SJSA1 (cell line): ENCODE results near the gene CDH9. TPM values are rescaled to one million over a fixed set of nuclear protein-coding genes. Genes with fewer than 3 reads are reported as not detected.

Experiments
- DNase-seq, 2 experiments: peaks; one replicate each; pipeline ENCODE4 v3.0.0-alpha.2; 2015 to 2020; ENCODE audit warnings: low spot score in 2 of 2, low read depth in 1 of 2
- H3K27ac ChIP-seq: fragments of 250-450 bp; sonication (Bioruptor Pico); 2 replicates; pipeline ENCODE4 v1.5.1; 2020; ENCODE audit warnings: mild to moderate bottlenecking, moderate library complexity
- H3K27me3 ChIP-seq: fragments of 250-450 bp; sonication (Bioruptor Pico); replicated peaks from 2 replicates; pipeline ENCODE4 v1.5.1; 2020; ENCODE audit warnings: mild to moderate bottlenecking, moderate library complexity
- H3K36me3 ChIP-seq: fragments of 250-450 bp; sonication (Bioruptor Pico); 2 replicates; pipeline ENCODE4 v1.5.1; 2020; ENCODE audit warnings: mild to moderate bottlenecking
- H3K4me1 ChIP-seq: fragments of 250-450 bp; sonication (Bioruptor Pico); replicated peaks from 2 replicates; pipeline ENCODE4 v1.6.1; 2021; ENCODE audit warnings: mild to moderate bottlenecking
- H3K4me3 ChIP-seq: fragments of 250-450 bp; sonication (Bioruptor Pico); 2 replicates; pipeline ENCODE4 v1.5.1; 2020; ENCODE audit warnings: mild to moderate bottlenecking
- H3K9me3 ChIP-seq: fragments of 250-450 bp; sonication (Bioruptor Pico); replicated peaks from 2 replicates; pipeline ENCODE4 v1.5.1; 2020; ENCODE audit warnings: mild to moderate bottlenecking
- total RNA-seq: library from RNA; depleted of rRNA; stranded (reverse); fragments of >200 nt; shearing (Covaris generic); gene quantifications from 2 replicates; pipeline ENCODE4 v1.2.3, GENCODE V29; 2014; rRNA removed

Gene CDH9, protein sequence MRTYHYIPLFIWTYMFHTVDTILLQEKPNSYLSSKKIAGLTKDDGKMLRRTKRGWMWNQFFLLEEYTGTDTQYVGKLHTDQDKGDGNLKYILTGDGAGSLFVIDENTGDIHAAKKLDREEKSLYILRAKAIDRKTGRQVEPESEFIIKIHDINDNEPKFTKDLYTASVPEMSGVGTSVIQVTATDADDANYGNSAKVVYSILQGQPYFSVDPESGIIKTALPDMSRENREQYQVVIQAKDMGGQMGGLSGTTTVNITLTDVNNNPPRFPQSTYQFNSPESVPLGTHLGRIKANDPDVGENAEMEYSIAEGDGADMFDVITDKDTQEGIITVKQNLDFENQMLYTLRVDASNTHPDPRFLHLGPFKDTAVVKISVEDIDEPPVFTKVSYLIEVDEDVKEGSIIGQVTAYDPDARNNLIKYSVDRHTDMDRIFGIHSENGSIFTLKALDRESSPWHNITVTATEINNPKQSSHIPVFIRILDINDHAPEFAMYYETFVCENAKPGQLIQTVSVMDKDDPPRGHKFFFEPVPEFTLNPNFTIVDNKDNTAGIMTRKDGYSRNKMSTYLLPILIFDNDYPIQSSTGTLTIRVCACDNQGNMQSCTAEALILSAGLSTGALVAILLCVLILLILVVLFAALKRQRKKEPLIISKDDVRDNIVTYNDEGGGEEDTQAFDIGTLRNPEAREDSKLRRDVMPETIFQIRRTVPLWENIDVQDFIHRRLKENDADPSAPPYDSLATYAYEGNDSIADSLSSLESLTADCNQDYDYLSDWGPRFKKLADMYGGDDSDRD
- not detected in 2 replicates for total RNA-seq

- Histone ChIP-seq H3K27ac (no peak within 1 kb of the TSS), H3K4me3 (no peak within 1 kb of the TSS), H3K36me3 (no peaks in the 10 kb centered on the region), H3K4me1 (no peaks in the 10 kb centered on the region), H3K9me3 (no peaks in the 10 kb centered on the region), H3K27me3 (no peaks in the 10 kb centered on the region)
- no peak for DNase-seq
Measured at GRCh38 chr5:27038476-27038875, at the start of gene CDH9. Gene CDH9, minus strand, starts transcription at chr5:27038586. Its CDS starts 50,253 bp downstream, at chr5:26988333.

GRCh38 chr5:27087747-27088146, 49.4 kb upstream of the CDH9 start:
- Histone ChIP-seq H3K9me3 (no peaks in the 10 kb centered on the region), H3K27ac (no peak overlapping the region), H3K4me3 (no peak overlapping the region), H3K4me1 (no peaks in the 10 kb centered on the region), H3K27me3 (no peaks in the 10 kb centered on the region), H3K36me3 (no peaks in the 10 kb centered on the region)
- DNase-seq = no peak

- Histone ChIP-seq H3K4me3 (no peak overlapping the region), H3K27ac (no peak overlapping the region), H3K4me1 (no peaks in the 10 kb centered on the region), H3K27me3 (no peaks in the 10 kb centered on the region), H3K9me3 (no peaks in the 10 kb centered on the region), H3K36me3 (no peaks in the 10 kb centered on the region)
- DNase-seq = no peak
Measured at GRCh38 chr5:27083449-27084415, 45.3 kb upstream of the CDH9 start.

DNA sequence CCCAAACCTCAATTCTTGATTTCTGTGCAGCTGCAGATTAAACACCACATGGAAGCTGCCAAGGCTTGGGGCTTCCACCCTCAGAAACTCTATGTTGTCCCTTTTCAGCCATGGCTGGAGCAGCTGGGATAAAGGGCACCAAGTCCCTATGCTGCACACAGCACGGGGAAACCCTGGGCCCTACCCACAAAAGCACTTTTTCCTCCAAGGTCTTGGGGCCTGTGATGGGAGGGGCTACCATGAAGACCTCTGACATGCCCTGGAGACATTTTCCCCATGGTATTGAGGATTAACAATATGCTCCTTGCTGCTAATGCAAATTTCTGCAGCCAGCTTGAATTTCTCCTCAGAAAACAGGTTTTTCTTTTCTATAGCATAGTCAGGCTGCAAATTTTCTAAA, 41.8 kb upstream of the CDH9 start:
- no peak overlapping the region for H3K27ac ChIP-seq
- no peaks in the 10 kb centered on the region for H3K27me3 ChIP-seq
- no peaks in the 10 kb centered on the region for H3K4me1 ChIP-seq
- no peak overlapping the region for H3K4me3 ChIP-seq
- no peaks in the 10 kb centered on the region for H3K36me3 ChIP-seq
- no peak for DNase-seq
- H3K9me3 ChIP-seq = no peaks in the 10 kb centered on the region

DNA sequence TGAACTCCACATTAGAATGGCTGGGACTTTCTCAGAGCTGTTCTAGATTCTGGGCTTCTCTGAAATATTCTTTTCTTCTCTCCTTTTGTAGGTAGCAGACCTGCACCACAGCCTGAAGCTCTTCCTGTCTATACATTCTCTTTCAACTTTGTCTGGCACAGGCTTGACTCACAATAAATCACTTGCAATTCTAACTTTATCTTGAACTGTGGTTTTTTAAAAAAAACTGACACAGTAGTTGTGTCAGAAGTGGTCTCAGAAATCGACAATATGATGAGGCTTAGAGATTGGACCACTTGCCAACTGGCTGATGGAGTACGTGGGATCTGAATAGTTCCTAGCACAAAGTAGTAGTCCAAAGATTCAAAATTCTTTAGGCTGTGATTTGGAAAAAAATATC, 24.1 kb upstream of the CDH9 start:
- Histone ChIP-seq H3K9me3 (no peaks in the 10 kb centered on the region), H3K4me3 (no peak overlapping the region), H3K36me3 (no peaks in the 10 kb centered on the region), H3K27ac (no peak overlapping the region), H3K27me3 (no peaks in the 10 kb centered on the region), H3K4me1 (no peaks in the 10 kb centered on the region)
- DNase-seq = no peak

GRCh38 chr5:27048510-27048909, 10.1 kb upstream of the CDH9 start:
- Histone ChIP-seq H3K27ac (no peak overlapping the region), H3K9me3 (no peaks in the 10 kb centered on the region), H3K27me3 (no peaks in the 10 kb centered on the region), H3K4me1 (no peaks in the 10 kb centered on the region), H3K36me3 (no peaks in the 10 kb centered on the region), H3K4me3 (no peak overlapping the region)
- no peak for DNase-seq

DNA sequence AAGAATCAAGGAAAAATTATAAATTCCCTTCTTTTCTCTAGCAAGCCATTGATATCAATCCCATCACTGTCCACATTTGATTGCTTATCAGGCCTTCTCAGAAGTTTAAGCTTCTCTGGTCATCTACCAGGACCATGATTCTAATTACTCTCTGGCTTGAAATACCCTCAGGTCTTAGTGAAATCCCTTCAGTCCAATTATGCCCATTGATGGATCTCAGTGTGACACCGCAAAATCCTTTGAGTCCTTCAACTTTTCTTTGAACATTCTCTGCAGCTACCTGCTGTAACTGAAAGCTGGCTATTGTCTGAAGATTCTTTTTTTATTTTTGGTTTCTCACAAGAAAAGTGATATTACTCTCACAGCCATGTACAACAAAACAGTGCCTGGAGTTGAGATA, 3.0 kb upstream of the CDH9 start:
- DNase-seq = no peak
- H3K36me3 ChIP-seq = no peaks in the 10 kb centered on the region
- no peaks in the 10 kb centered on the region for H3K9me3 ChIP-seq

DNA sequence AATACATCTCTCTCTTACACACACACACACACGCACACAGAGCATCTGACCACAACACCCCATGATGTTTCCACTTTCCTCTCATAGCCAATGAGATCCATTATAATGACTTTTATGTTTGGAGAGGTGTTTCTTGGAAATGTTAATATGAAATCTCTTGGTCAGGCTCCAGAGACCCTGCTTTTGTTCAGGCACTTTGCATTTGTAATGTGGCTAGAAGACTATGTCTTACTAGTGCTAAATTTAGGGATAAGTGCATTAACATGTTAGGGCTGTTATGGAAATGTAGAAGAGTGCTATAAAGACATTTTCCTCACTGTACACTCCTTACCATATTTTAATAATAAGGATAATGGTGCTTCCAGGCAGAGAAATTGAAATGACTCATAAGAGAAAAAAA, 3.8 kb downstream of the CDH9 start:
- no peaks in the 10 kb centered on the region for H3K27me3 ChIP-seq
- H3K9me3 ChIP-seq = no peaks in the 10 kb centered on the region
- no peak for DNase-seq
- no peaks in the 10 kb centered on the region for H3K36me3 ChIP-seq
- H3K27ac ChIP-seq = no peak overlapping the region
- H3K4me3 ChIP-seq = no peak overlapping the region
- no peaks in the 10 kb centered on the region for H3K4me1 ChIP-seq

More for the DNA sequence above, 3.0 kb upstream of the CDH9 start:
- H3K27ac ChIP-seq = no peak overlapping the region
- H3K4me3 ChIP-seq = no peak overlapping the region
- H3K27me3 ChIP-seq = no peaks in the 10 kb centered on the region
- no peaks in the 10 kb centered on the region for H3K4me1 ChIP-seq

DNA sequence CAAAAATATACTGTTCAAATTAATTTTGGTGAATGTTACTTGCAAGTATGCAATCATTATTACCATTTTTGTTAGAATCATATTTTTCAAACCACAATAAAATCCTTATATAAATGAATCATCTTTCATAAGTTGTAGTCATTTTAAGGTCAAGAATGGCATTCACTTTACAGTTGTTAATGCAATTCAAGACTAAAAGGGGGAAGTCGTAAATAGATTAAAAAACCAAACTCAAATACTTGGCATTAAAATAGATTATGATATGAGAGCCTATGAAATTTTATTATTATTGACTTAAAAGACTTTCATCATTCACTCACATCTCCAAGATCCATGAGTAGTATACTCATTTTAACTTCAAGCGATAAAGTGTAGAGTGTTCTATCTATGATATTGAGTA, 11.6 kb downstream of the CDH9 start:
- H3K27me3 ChIP-seq = no peaks in the 10 kb centered on the region
- H3K27ac ChIP-seq = no peak overlapping the region
- no peaks in the 10 kb centered on the region for H3K4me1 ChIP-seq
- no peak for DNase-seq
- H3K9me3 ChIP-seq = no peaks in the 10 kb centered on the region
- H3K4me3 ChIP-seq = no peak overlapping the region
- no peaks in the 10 kb centered on the region for H3K36me3 ChIP-seq

- H3K27ac ChIP-seq = no peak overlapping the region
- DNase-seq = no peak
- no peaks in the 10 kb centered on the region for H3K27me3 ChIP-seq
- no peak overlapping the region for H3K4me3 ChIP-seq
- no peaks in the 10 kb centered on the region for H3K4me1 ChIP-seq
- H3K36me3 ChIP-seq = no peaks in the 10 kb centered on the region
- H3K9me3 ChIP-seq = no peaks in the 10 kb centered on the region
Measured at GRCh38 chr5:27026063-27026462, 12.3 kb downstream of the CDH9 start.

DNA sequence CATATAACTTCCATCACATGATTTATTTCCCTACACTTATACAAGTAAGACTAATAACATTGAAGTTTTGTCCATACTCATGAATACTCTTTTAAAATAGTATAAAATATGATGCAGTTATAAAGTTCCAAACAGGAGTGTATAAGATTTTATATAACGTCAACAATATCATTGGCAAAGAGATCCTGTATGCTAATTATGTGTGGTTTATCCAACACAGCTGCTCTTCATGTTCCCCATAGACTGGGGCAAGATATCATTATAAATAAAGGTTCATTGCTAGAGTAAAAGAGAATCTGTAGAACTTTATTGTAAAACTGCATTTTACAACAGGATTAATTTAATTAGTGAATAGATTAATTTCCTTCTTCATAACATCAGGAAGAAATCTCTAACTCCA, 16.9 kb downstream of the CDH9 start:
- Histone ChIP-seq H3K27me3 (no peaks in the 10 kb centered on the region), H3K4me3 (no peak overlapping the region), H3K4me1 (no peaks in the 10 kb centered on the region), H3K36me3 (no peaks in the 10 kb centered on the region), H3K9me3 (no peaks in the 10 kb centered on the region), H3K27ac (no peak overlapping the region)
- no peak for DNase-seq

DNA sequence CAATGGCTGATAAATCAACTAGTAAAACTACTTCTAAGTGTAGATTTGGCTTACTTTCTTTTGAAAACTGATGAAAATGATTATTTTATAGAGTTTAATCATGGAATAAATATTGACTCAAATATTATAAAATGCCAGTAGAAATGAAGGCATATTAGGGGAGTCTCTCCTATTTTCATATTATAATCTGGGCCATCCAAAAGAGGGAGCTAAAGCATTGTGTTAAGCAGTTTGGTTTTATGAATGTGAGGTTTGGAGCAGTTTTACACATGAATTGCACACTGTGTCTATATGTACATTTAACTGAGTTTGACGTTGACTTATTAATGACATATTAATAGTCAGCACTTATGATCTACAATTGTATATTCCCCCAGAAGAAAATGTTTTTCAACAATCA, 17.4 kb downstream of the CDH9 start:
- H3K4me1 ChIP-seq = no peaks in the 10 kb centered on the region
- DNase-seq = no peak

DNA sequence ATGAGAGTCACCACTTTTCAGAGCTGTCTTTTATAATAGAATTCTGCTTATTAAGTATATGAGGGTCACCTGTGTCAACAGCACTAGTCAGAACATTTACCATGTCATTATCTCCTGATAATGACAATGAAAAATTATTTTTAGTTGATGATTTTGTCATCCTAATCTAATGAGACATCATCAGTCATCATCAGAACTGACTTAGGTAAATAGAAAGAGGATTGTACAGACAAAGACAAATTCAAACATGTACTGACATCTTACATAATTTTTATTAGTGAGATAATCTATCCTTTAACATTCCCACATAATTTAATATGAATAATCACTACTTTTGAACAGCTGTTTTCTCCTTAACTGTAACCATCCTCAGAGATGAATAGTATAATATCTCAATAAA, 22.6 kb downstream of the CDH9 start:
- no peaks in the 10 kb centered on the region for H3K4me1 ChIP-seq
- no peak for DNase-seq
- H3K27me3 ChIP-seq = no peaks in the 10 kb centered on the region

More for the DNA sequence above, 17.4 kb downstream of the CDH9 start:
- Histone ChIP-seq H3K9me3 (no peaks in the 10 kb centered on the region), H3K27me3 (no peaks in the 10 kb centered on the region), H3K4me3 (no peak overlapping the region), H3K27ac (no peak overlapping the region), H3K36me3 (no peaks in the 10 kb centered on the region)

More for the DNA sequence above, 22.6 kb downstream of the CDH9 start:
- no peak overlapping the region for H3K4me3 ChIP-seq
- no peaks in the 10 kb centered on the region for H3K36me3 ChIP-seq
- H3K27ac ChIP-seq = no peak overlapping the region
- no peaks in the 10 kb centered on the region for H3K9me3 ChIP-seq
